NCI-H1694 (cell line): Measurements from ENCODE around the gene C6orf52.
"Not testable (repeated sequence)": the region's sequence is repeated elsewhere in the genome, so short reads cannot be mapped to it uniquely, and the experiment has no call there.

ENCODE experiments used
- DNase-seq: peaks from one replicate; lab custom pipeline; 2025; lab: John Stamatoyannopoulos, UW

Gene C6orf52

GRCh38 chr6:10694302-10695085, at the start of gene C6orf52, which contains the start of gene PAK1IP1:
Gene C6orf52 (minus strand): TSS chr6:10694616. CDS start chr6:10687550, 7,066 bp downstream.
Gene PAK1IP1 (plus strand): TSS chr6:10694972. CDS start chr6:10694986, 14 bp downstream.
- peak; percentile 94 for DNase-seq

- no peak for DNase-seq
Observed at GRCh38 chr6:10743515-10743914, 49.1 kb upstream of the C6orf52 start.

GRCh38 chr6:10742251-10742650, 47.8 kb upstream of the C6orf52 start:
- no peak for DNase-seq

- DNase-seq, result not testable (repeated sequence)
Observed at GRCh38 chr6:10741643-10742042, 47.2 kb upstream of the C6orf52 start.

- no peak for DNase-seq
Observed at GRCh38 chr6:10740061-10740460, 45.6 kb upstream of the C6orf52 start.

GRCh38 chr6:10736731-10737130, 42.3 kb upstream of the C6orf52 start:
- DNase-seq, result peak; percentile 14

GRCh38 chr6:10733863-10734262, 39.4 kb upstream of the C6orf52 start:
- no peak for DNase-seq

GRCh38 chr6:10733151-10733715, 38.8 kb upstream of the C6orf52 start:
- DNase-seq, result no peak

- DNase-seq, result no peak
Observed at GRCh38 chr6:10730254-10730653, 35.8 kb upstream of the C6orf52 start.

GRCh38 chr6:10725716-10726115, 31.3 kb upstream of the C6orf52 start:
- no peak for DNase-seq

GRCh38 chr6:10725044-10725443, 30.6 kb upstream of the C6orf52 start:
- no peak for DNase-seq

- DNase-seq, result no peak
Observed at GRCh38 chr6:10723567-10723881, 29.1 kb upstream of the C6orf52 start.

GRCh38 chr6:10722820-10723566, 28.6 kb upstream of the C6orf52 start, which contains the start of gene TMEM14C:
Gene TMEM14C (plus strand): TSS chr6:10723070. CDS start chr6:10724614, 1,544 bp downstream.
- peak; percentile 86 for DNase-seq

- no peak for DNase-seq
Observed at GRCh38 chr6:10722570-10722819, 28.1 kb upstream of the C6orf52 start.

GRCh38 chr6:10721850-10722569, 27.6 kb upstream of the C6orf52 start:
- no peak for DNase-seq

GRCh38 chr6:10720960-10721849, 26.8 kb upstream of the C6orf52 start:
- DNase-seq, result not testable (repeated sequence)

GRCh38 chr6:10720265-10720959, 26.0 kb upstream of the C6orf52 start:
- no peak for DNase-seq

GRCh38 chr6:10719964-10720264, 25.5 kb upstream of the C6orf52 start:
- DNase-seq, result no peak

GRCh38 chr6:10719296-10719963, 25.0 kb upstream of the C6orf52 start:
- no peak for DNase-seq

GRCh38 chr6:10713962-10714361, 19.5 kb upstream of the C6orf52 start:
- DNase-seq, result no peak
